CD1c-positive myeloid dendritic cell (primary cell): ENCODE data around the gene ADH5.
"Not testable (repeated sequence)": the region's sequence is repeated elsewhere in the genome, so short reads cannot be mapped to it uniquely, and the experiment has no call there.

Experiments used
- DNase-seq: peaks from one replicate; pipeline ENCODE4 v3.0.0-alpha.2; 2016; ENCODE audit errors: extremely low spot score

The ADH5 gene

DNA sequence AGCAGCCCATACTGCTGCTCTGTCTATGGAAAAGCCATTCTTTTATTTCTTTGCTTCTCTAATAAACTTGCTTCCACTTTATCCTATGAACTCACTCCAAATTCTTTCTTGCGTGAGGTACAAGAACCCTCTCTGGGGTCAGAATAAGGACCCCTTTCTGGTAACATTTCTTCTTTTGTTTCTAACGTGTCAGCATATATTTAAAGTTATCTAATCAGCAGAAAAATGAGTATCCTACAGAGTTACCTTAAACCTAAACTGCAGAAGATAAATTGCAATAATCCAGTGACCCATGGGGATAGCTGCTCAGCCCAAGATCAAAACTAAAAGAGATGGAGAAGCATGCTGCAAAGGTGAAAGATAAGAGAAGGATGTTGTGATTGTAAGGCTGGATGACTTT lies 4.0 kb downstream of the ADH5 start:
- DNase-seq: no peak

DNA sequence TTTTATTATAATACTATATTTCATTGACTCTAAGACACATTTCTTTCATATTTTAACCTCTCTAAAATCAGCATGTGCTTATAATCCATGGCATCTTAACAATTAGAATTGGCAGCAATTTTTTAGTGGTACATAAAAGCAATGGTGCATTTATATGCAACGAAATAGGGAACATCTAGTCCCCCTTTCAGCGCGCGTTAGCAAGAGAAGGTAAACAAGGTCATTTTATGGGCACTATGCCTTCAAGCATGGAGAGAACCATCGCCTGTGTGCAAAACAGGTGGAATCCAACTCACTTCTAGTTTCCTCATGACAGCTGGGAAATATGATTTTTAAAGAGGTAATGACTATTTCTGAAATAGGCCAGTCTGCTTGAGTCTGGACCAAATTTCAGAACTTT lies 6.4 kb downstream of the ADH5 start:
- no peak for DNase-seq

DNA sequence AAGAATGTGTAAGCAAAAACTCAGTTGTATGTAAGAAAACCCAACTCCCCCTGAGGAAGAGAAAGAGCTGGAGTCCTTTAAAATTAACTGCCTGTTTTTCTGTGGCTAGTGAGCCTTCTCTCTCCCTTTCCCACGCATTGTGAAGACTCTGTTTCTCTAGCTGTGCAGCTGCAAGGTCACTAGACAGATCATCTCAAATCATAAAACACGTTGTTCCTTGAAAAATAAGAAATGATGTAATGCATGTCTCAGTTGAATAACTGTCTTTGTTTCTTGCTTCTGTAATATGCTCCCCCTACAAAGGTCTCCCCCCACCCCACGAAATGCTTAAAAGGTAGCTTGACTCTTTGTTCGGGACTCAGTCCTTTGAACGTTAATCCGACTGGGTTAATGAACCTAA lies 7.7 kb downstream of the ADH5 start:
- DNase-seq: not testable (repeated sequence)

DNA sequence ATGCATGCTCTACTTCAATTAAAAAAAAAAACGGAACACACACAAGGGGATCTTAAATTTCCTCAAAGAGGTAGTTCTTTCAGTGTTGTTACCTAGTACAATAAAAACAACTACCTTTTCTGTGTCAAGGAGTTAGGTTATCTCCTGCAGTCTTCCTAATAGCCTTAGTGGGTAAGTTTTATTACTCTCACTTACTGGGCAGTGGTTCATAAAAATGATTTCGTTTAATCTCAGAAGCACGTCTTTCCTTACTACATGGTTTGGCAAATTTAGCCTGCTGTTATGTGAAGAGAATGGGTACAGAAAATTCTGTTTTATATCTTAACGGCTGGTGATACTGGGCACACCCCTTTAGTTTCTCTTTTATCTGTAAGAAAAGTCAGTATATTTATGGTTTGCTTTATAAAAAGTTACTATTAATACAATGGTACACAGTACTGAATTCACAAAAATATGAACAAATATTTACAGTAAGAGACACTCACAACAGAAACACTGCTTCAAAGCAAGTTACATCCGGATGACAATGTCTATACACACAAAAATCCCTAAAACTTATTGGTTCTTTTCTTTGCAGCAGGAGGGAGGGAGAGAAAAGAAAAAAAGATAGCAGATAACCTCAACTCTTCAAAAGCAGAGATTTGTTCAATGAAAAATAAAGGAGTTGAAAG lies 8.8 kb downstream of the ADH5 start:
- DNase-seq: no peak

DNA sequence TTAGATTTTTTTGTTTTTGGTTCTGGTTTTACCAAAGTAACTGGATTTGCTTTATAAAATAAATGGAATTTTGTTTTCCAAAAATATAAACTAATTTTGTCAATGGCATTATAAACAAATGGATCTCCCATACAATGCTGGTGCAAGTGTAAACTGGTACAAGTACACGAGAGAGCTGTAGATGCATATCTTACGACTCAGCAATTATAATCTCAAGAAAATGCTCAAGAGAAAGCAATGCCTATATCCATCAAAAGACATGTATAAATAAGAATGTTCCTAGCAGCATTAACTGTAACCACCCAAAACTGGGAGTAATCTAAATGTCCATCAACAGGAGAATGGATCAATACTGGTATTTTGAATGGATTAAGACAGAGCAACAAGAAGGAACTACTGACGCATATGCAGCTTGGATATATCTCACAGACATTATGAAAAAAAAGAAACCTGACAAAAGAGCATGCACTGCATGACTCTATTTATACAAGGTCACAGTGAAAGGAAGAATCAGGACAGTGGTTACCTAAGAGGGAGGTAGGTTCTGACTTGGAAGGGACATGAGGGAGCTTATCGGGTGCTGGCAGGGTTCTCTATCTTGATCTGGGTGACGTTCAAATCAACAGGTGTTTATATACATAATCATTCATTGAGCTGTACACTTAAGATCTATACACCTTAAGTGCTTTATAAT lies 9.5 kb downstream of the ADH5 start:
- no peak for DNase-seq

DNA sequence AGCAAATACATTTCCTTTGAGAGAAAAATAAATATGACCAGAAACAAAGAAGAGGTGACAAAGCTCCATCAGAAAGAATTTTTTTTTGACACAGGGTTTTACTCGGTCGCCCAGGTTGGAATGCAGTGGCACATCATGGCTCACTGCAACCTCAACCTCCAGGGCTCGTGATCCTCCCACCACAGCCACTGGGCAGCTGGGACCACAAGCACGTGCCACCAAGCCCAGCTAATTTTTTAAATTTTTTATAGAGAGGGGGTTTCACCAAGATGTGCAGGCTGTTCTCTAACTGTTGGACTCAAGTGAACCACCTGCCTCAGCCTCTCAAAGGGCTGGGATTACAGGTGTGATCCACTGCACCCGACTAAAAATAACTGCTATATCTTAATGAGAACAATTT lies 10.3 kb downstream of the ADH5 start:
- DNase-seq: no peak

DNA sequence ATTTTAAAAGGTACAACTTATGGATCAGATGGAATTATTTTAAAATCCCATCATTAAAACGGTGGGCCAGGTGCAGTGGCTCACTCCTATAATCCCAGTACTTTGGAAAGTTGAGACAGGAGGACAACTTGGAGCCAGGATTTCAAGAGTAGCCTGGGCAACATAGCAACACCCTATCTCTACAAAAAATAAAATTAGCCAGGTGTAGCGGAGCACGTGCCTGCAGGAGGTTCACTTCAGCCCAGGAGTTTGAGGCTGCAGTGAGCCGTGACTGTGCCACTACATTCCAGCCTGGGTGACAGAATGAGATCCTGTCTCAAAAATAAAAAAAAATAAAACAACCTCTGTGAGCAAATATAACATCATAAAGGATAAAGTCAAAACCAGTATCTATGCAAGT lies 11.4 kb downstream of the ADH5 start:
- DNase-seq: no peak

DNA sequence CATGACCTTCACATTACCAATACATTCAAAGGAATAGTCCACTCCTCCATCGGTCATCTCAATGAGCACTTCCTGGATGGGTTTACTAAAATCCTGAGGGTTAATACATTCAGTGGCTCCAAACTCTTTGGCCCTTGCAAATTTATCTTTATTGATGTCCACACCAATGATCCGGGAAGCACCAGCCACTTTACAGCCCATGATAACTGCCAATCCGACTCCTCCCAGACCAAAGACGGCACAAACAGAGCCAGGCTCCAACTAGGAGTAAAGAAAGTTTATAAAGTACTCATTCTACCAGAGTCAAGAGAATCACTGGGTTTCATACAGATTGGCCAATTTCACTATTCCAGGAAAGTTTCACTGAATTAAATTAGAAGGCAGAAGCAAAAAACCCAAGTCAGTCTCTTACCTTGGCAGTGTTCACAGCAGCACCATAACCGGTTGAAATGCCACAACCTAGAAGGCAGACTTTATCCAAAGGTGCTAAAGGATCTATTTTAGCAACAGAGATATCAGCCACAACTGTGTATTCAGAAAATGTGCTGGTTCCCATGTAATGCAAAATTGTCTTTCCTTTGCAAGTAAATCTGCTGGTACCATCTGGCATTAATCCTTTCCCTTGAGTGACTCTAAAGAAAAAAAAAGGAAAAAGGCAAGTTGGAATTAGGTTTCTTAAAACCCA lies 12.2 kb downstream of the ADH5 start:
- no peak for DNase-seq

DNA sequence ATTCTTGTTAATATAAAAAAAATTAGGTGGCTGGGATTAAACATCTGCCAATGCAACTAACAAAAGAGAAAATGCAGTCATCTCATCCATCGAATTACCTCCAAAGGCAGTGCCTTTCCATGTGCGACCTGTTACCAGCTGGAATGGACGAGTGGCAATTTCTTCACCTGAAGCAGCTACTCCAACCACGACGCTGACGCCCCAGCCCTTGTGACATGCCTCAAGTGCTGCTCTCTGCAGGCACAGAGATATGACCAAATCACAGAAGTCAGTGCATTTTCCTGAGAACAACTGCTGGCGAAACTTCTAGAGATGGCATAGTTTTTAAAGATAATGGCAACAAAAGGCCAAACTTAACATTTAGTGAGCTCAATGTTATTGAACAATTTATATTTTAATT lies 13.8 kb downstream of the ADH5 start:
- DNase-seq: no peak

DNA sequence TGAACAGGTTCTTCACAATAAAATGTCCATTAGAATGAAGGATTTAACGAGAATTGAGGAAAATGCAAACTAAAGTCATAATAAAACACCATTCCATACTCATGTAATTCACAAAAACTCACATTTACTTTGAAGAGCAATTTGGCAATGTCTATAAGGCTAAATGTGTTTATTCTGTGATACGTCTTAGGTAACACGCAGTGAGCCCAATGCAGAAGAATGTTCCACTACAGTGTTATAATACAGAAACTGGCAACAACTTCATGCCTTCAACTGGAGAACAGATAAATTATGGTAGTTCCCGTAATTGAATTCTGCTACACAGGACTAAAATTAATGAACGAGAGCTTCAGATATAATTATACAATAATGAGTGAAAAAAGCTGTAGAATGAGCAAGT lies 17.4 kb downstream of the ADH5 start:
- DNase-seq: no peak

DNA sequence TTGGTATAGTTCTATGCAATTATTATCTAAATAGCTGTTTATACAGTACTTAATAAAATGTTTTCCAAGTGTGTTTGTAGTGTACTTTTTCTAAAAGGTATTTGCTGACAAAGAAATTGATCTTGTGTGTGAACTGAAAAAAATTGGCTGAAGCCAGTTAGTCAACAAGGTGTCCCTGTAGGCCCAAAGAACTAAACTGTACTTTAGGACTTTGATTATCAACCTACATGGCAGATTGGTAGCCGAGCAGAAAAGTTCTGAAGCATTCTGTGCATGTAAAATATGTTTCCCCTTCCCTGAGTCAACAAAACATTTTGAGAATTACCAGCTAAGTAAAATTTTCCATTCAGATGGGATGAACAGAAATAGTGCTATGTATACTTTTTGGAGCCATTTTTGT lies 21.0 kb downstream of the ADH5 start:
- no peak for DNase-seq

DNA sequence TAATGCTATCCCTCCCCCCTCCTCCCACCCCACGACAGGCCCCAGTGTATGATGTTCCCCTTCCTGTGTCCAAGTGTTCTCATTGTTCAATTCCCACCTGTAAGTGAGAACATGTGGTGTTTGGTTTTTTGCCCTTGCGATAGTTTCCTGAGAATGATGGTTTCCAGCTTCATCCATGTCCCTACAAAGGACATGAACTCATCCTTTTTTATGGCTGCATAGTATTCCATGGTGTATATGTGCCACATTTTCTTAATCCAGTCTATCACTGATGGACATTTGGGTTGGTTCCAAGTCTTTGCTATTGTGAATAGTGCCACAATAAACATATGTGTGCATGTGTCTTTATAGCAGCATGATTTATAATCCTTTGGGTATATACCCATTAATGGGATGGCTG lies 23.1 kb downstream of the ADH5 start:
- not testable (repeated sequence) for DNase-seq

DNA sequence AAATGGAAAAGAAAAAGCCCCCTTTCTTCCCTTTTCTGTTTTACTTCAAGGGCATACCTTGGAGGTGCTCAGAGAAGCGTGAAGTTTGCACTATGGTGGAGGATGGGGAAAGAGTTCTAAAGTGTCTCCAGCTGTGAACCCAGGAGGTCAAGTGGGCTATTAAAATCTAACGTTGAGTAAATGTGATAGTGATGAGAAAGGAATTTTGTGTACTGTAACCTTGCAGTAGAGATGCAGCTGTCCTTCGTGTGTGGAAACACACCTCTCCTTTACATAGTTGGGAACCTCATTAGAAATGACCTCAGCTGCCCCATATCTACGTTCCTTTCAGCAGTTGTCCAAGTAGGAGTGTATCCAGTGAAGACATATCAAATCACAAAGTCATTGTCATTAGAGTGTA lies 26.5 kb downstream of the ADH5 start:
- no peak for DNase-seq

DNA sequence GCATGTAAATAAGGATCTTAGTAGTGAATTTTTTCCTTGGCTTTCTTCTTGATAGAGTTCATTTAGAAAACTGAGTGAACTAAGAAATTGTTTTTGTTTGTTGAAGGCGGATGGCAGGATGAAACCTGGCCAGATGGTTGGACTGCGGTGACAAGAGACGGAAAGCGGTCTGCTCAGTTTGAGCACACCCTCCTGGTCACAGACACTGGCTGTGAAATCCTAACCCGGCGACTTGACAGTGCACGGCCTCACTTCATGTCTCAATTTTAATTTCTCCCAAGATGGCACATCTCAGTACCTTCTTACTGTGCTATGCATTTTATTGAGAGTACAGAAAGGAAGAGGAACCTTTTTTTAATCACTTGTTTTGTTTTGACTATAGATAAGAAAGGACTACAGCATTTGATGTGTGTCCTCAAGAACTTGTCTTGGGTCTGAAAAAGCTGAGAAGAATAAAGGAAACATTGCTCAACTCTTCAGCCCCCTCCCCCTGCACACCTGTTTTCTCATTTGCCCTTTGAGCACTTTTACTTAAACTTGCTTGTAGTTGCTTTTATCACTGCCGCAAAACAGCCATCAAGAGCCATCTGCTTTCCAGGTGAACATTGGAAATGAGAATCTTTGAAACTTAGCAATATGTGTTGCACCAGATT lies 27.4 kb downstream of the ADH5 start:
- DNase-seq: no peak

DNA sequence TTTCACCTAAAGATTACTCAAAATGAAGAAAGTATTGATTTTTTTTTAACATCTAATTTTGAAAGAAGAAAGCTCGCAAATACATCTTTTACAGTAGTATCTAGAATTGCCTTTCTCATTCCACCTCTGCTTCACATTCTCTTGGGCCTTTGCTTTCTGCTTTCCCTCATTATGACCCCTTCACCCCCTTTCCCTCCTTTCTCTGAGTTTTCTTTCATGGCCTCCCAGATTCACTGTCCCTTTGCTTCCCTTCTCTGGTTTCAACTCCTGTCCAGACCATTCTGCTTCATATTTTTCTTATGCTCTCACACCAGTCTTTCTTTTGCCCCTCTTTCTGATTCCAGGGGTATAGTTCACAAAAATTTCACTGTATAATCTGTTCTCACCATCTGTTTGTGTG lies 29.0 kb downstream of the ADH5 start:
- no peak for DNase-seq

DNA sequence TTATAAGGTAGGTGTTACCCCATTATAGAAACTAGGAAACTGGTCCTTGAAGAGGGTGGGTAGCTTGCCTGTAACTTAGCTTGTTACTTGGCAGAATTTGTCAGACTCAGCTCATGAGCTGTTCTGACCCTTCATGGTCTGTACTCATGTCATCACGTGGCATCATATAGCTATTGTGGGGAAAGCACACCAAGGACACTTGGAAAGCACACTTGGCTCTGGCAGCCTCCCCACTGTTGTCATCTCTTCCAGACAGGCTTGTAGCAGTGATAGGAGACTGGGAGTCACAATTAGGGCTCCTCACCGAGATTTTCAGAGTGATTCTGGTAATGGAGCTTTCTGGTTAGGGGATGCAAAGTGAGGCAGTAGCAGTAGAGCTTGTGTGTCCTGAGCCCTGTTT lies 30.4 kb downstream of the ADH5 start:
- no peak for DNase-seq

DNA sequence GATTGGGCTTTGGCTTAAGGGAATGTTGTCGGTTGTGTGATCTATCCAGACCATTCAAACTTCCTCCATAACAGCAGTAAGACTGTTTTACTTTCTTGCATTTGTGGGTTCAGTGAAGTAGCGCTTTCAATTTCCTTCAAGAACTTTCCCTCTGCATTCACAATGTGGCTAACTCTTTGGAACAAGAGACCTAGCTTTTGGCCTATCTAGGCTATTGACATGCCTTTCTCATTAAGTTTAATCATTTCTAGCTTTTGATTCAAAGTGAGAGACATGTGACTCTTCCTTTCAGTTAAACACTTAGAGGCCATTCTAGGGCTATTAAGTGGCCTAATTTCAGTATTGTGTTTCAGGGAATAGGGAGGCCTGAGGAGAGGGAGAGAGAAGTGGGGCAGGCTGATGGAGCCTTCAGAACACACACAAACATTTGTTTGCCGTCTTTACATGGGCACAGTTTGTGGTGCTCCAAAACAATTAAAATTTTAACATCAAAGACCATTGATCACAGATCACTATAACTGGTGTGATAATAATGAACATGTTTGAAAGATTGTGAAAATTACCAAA lies 34.1 kb downstream of the ADH5 start:
- DNase-seq: no peak

DNA sequence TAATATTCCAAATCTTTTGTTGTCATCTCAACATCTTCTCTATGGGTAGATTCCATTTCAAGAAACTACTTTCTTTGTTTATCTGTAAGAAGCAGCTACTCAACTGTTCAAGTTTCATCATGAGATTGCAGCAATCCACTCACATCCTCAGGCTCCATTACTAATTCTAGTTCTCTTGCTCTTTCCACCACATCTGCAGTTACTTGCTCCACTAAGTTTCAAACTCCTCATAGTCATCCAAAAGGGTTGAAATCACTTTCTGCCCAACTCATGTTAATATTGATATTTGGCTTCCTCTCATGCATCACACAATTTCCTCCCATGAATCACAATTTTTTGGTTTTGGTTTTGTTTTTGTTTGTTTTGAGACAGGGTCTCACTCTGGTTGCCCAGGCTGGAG lies 35.7 kb downstream of the ADH5 start:
- no peak for DNase-seq

DNA sequence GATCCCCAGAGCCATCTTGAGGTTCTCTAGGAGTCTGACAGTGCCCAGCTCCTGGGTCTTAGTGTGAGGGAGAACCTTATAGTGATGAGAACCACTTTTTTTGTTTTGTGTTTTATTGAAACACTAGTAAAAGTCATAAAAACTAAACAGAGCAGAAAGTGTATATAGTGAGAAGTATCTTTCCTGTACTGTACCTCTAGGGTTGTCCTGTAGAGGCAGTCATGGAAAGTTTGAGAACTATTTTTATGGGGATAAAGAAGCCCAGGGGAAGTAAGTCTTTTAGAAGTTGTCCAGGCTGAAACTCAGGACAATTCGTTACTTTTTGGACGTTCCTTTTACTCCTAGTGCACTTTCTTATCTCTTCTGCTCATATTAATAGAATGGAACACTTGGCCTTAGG lies 40.9 kb downstream of the ADH5 start:
- DNase-seq: no peak

DNA sequence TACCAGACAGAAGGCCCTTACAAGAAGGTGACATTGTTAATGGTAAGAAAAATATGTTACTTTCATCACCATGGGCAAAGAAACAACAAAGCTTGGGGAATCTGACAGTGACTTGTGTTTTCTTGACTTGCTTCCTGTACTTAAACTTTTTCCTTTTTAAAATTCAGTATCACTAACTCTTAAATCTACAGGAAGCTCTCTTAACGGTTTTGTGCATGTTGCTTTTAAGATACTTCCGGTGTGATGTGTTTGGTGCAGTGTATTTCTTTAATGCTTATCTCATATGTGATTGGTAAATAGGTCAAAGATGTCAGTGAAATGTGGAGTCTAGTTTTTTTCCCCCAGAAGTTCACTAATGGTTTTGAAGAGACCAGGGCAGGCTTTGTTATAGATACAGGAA lies 45.2 kb downstream of the ADH5 start:
- no peak for DNase-seq

DNA sequence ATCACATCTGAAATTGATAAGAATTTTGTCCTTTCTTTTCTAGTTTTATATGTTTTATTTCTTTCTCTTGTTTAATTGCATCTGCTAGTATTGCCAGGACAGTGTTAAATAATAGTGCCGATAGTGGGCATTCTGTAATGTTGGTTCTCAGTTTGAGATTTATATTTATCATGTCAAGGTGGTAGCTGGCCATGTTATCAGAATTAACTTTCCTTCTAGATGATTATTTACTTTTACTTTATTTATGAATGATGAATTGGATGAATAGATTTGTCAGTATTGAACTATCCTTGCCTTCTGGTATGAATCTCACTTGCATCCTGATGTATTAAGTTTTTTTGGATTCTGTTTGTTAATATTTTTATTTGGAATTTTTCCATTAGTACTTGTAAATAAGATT lies 50.4 kb downstream of the ADH5 start:
- DNase-seq: no peak

DNA sequence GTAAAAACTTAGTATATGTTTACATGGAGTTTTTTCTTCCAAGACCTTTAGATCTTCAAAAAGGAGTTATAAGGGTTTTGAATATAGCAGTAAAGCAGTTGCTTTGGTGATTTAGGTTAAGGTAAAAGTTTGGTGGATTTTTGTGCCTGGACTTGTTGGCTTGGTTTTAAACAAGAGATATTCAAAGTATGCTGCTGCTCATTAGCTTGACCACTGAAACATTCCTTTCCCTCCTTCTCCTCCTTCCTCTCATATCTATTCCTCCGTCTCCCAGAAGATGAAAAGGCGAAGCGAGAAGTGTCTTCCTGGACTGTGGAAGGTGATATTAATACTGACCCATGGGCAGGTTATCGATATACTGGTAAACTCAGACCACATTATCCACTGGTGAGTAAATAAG lies 54.6 kb downstream of the ADH5 start:
- DNase-seq: no peak

DNA sequence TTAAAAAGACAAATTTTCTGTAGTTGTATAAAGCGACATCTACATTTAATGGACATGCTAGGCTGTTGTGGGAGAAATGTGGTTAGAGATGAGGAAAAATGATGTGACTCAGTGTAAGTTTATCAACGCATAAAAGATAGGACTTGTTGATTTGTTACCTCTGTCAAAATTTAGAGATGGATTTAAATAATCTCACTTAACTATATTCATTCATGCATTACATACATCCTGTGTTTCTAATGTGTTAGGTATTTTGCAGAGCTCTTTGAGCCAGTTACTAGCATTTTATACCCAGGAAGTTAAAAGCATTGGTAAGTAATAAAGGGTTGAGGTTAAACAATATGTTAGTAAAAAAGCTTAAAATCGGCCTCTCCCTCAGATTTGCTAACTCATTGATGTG lies 58.7 kb downstream of the ADH5 start:
- DNase-seq: no peak
